Stimulated activated CD4-positive, alpha-beta T cell treated with anti-CD3 and anti-CD28 coated beads, TNF-alpha, amount 100 ng/mL, for 1 hour (primary cell): ENCODE measurements around the gene MRPS31.
A peak's percentile ranks its signal among the peaks of the same experiment; 100 is the strongest.

Source experiments
- DNase-seq, 3 donors: peaks; one replicate each; pipeline ENCODE4 v3.0.0-alpha.2; 2020; ENCODE audit warnings: low read depth in 3 of 3, low spot score in 1 of 3

Gene MRPS31

GRCh38 chr13:40770934-40771618 lies at the start of gene MRPS31:
Gene MRPS31, minus strand, starts transcription at chr13:40771190. Its CDS starts 54 bp downstream, at chr13:40771136.
- peak; percentile 83 to 94 (median 91) for DNase-seq

- no peak for DNase-seq
These were observed 48.9 kb upstream of the MRPS31 start for GRCh38 chr13:40819797-40820315.

GRCh38 chr13:40818926-40819325 lies 47.9 kb upstream of the MRPS31 start:
- DNase-seq = no peak

GRCh38 chr13:40814803-40815202 lies 43.8 kb upstream of the MRPS31 start:
- DNase-seq = no peak

GRCh38 chr13:40813667-40814454 lies 42.9 kb upstream of the MRPS31 start:
- no peak for DNase-seq

- DNase-seq = no peak
These were observed 41.9 kb upstream of the MRPS31 start for GRCh38 chr13:40812724-40813445.

GRCh38 chr13:40812102-40812501 lies 41.1 kb upstream of the MRPS31 start:
- DNase-seq = no peak

- no peak for DNase-seq
These were observed 38.5 kb upstream of the MRPS31 start for GRCh38 chr13:40809471-40809870.

- DNase-seq = no peak
These were observed 35.3 kb upstream of the MRPS31 start for GRCh38 chr13:40806241-40806640.

GRCh38 chr13:40803316-40803715 lies 32.3 kb upstream of the MRPS31 start:
- no peak for DNase-seq

- no peak for DNase-seq
These were observed 30.5 kb upstream of the MRPS31 start for GRCh38 chr13:40801255-40802217.

GRCh38 chr13:40800559-40800958 lies 29.6 kb upstream of the MRPS31 start:
- no peak for DNase-seq

- DNase-seq = no peak
These were observed 28.5 kb upstream of the MRPS31 start for GRCh38 chr13:40799508-40799907.

- DNase-seq = no peak
These were observed 27.4 kb upstream of the MRPS31 start for GRCh38 chr13:40798380-40798779.

- DNase-seq = no peak
These were observed 25.7 kb upstream of the MRPS31 start for GRCh38 chr13:40796649-40797048.

GRCh38 chr13:40794414-40795368 lies 23.7 kb upstream of the MRPS31 start:
- no peak for DNase-seq

- DNase-seq = no peak
These were observed 22.3 kb upstream of the MRPS31 start for GRCh38 chr13:40793339-40793738.

- no peak for DNase-seq
These were observed 21.5 kb upstream of the MRPS31 start for GRCh38 chr13:40792284-40793051.
